Measurements from ENCODE around the gene ZNF550. TPM values are rescaled to one million over a fixed set of nuclear protein-coding genes. Genes with fewer than 3 reads are reported as not detected.
"Not testable (repeated sequence)": the region's sequence is repeated elsewhere in the genome, so short reads cannot be mapped to it uniquely, and the experiment has no call there.

ZNF550 gene
- total RNA-seq, 2 donors from 2014 or later = 3.7 to 4.5 TPM

DNA sequence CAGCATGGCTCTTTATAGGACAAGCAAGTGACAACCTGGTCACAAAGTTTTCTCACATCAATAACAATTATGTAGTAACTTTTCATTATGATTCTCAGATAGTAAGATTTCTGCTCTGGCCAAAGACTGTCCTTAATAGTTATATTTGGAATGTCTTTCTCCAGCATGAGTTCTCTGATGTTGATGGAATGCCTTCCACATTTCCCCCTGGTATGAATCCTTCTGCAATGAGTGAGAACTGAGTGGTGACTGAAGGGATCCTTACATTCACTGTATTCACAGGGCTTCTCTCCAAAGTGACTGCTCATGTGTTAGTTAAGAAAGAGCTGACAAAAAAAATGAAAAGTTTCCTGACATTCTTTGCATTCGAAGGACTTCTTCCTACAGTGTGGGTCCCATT, 13.2 kb downstream of the ZNF550 start:
- no peak for DNase-seq (ENCODE audit: low spot score)
- intact Hi-C loops (cut with DNase I) = no loop called here

DNA sequence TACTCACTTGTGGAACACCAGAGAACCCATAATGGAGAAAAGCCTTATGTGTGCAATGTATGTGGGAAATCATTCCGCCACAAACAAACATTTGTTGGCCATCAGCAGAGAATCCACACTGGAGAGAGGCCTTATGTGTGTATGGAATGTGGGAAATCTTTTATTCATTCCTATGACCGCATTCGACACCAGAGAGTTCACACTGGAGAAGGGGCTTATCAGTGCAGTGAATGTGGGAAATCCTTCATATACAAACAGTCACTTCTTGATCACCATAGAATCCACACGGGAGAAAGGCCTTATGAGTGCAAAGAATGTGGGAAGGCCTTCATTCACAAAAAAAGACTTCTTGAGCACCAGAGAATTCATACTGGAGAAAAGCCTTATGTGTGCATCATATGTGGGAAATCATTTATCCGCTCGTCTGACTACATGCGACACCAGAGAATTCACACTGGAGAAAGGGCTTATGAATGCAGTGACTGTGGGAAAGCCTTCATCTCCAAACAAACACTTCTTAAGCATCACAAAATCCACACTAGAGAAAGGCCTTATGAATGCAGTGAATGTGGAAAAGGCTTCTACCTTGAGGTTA, 21.6 kb downstream of the ZNF550 start:
- intact Hi-C loops (cut with DNase I) = no loop called here
- DNase-seq (ENCODE audit: low spot score) = no peak

DNA sequence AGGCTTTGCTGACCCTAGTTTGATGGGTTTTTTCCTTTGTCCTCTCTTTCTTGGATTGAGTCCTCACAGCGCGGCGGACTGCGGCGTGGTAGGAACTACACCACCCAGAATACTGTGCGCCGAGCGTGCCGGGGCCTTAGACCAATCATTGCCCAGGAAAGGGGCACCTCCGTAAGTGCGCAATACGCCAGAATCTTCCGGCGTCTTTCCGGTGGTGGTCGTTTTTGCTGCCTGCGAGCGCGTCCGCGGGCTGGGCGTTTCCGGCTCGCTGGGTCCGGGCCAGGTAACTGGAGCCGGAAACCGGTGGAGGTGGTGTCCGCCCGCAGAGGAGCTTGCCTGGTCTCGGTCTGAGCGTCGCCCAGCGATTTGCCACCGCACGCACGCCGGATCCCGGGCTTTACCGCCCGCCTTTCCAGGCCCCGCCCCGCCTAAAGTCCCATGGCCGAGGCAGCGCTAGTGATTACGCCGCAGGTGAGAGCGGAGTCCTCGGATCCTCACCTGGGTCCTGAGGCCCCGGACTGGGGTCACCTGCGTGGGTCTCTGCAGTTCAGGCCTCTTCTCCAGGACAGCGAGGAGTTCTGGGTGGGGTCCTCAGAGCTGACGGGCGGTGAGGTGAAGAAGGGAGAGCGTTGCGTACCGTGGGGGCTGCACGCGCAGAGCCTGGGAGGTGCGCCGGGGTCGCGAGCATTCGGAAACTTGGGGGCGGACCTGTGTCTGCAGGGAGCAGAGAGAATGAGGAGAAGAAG, 32.4 kb downstream of the ZNF550 start, which contains the start of gene ZNF549:
Gene ZNF549, plus strand, starts transcription at position 221 of the 746 bp plus-strand sequence. Its CDS starts 218 bp downstream, at position 439.
- intact Hi-C loops (cut with DNase I) = no loop called here
- peak; percentile 96 for DNase-seq (ENCODE audit: low spot score)

DNA sequence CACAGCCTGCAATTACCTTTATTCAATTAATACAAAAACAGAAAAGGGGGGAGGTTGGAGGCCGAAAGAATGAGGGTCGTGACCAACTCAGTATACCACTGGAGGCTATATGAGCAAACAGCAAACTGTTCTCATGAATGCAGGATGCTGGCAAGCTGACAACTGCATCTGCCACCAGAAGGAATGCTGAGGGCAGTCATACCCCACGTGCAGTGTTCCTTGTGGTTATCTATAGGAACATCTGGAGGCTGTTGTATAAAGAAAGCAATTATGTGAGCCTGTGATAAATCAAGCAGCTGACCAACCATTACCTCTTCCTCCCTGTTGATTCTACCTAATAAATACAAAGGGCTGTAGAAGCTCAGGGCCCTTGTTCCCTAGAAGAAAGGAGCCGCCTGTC, 41.6 kb downstream of the ZNF550 start:
- intact Hi-C loops (cut with DNase I); DNase-seq (ENCODE audit: low spot score): not testable (repeated sequence)

GRCh38 chr19:57515255-57515654, 44.4 kb downstream of the ZNF550 start:
- no peak for DNase-seq (ENCODE audit: low spot score)
- intact Hi-C loops (cut with DNase I) = no loop called here

- intact Hi-C loops (cut with DNase I) = no loop called here
- DNase-seq (ENCODE audit: low spot score) = no peak
These were observed 46.8 kb downstream of the ZNF550 start for GRCh38 chr19:57512845-57513244.

DNA sequence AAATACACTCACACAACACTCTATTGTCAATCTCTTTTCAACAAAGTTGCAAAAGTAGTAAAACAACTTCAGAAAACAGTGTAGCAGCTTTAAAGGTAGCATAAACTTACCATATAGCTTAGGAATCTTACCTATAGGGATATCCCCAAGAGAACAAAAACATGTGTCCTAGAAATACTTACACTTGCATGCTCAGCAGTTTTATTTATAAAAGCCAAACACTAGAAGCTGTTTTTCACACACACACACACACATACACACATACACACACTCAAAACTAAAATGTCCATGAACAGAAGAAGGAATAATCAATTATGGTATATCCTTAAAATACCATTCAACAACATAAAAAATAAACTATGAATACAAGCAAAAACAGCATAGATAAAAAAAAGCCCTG, 48.2 kb downstream of the ZNF550 start:
- no peak for DNase-seq (ENCODE audit: low spot score)
- intact Hi-C loops (cut with DNase I) = no loop called here

DNA sequence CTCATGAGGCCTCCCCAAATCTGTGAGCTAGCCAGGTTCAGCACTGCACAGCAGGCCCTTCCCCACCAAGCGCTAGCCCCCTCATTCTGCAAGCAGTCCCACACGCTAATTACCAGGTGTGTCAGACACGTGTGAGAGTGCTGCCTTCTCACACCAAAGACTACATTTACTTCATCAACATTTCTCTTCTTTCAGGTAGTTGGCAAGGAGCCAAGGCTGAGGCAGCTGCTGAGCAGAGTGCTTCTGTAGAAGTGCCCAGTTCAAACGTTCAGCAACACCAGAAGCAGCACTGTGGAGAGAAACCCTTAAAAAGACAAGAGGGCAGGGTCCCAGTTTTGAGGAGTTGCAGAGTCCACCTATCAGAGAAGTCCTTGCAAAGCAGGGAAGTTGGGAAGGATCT, 53.5 kb downstream of the ZNF550 start:
- intact Hi-C loops (cut with DNase I) = no loop called here
- no peak for DNase-seq (ENCODE audit: low spot score)

GRCh38 chr19:57500400-57500799, 59.3 kb downstream of the ZNF550 start:
- DNase-seq (ENCODE audit: low spot score); intact Hi-C loops (cut with DNase I): not testable (repeated sequence)

DNA sequence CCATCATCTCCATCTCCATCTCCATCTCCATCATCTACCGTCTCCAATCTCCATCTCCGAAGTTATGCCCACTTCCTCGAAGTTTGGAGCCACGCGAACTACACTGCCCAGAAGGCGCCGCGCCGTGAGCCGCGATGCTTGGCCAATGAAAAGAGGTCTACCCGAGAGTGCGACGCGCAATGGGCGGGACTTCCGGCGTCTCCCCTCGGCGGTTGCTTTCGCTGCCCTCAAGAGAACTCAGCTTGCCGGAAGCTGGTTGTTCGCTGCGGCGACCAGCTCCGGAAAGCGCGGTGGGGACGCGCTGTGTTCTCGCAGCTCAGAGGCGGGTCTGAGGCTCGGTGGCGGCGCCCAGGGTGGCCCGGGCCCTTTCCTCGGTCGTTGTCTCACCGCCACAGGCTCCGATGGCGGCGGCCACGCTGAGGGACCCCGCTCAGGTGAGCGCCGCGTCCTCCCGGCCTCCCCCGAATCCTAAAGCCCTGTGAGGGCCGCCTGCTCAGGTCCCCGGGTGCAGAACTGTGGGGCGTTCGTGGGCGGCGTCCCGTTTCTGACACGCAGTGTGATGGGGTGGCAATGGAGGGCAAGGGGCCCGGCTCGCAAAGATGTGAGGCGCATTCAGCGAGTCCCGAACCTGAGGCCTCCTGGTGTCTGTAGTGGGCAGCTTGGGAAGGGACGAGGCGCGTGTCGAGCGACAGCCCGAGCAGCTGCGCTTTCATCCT, 59.8 kb downstream of the ZNF550 start, which contains the start of gene ZNF773:
Gene ZNF773, plus strand, starts transcription at position 259 of the 716 bp plus-strand sequence. Its CDS starts 143 bp downstream, at position 402.
- intact Hi-C loops (cut with DNase I) = not testable (repeated sequence)
- DNase-seq (ENCODE audit: low spot score) = peak; percentile 99

DNA sequence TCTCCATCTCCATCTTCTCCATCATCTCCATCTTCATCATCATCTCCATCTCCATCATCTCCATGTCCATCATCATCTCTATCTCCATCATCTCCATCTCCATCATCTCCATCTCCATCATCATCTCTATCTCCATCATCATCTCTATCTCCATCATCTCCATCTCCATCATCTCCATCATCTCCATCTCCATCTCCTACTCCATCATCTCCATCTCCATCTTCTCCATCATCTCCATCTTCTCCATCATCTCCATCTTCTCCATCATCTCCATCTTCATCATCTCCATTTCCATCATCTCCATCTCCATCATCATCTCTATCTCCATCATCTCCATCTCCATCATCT, 60.4 kb downstream of the ZNF550 start:
- DNase-seq (ENCODE audit: low spot score); intact Hi-C loops (cut with DNase I): not testable (repeated sequence)

DNA sequence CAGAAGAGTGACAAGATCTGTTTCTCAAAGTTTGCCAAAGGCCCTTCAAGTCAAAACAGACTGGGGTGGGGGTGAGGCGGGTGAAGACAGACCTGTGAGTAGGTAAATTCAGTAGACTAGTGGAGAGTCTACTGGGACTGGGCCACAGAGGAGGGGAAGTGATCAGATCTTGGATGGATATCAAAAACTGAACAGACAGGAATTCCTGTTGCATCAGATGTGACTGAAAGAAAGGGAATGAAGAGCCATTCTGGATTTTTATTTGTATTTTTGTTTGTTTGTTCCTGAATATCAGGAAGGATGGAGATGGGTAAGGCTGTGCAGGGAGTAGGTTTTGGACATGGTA, 71.4 kb downstream of the ZNF550 start:
- DNase-seq (ENCODE audit: low spot score); intact Hi-C loops (cut with DNase I): not testable (repeated sequence)

GRCh38 chr19:57487477-57488298, 72.0 kb downstream of the ZNF550 start, which contains the start of gene ZNF419:
ZNF419 (plus strand) TSS chr19:57487750; CDS start chr19:57487951, 201 bp downstream.
- intact Hi-C loops (cut with DNase I) = not testable (repeated sequence)
- DNase-seq (ENCODE audit: low spot score) = peak; percentile 97

Other genes with a start within 250 kb of the ZNF550 start
- gene ZNF543, start 239.4 kb downstream of the ZNF550 start, total RNA-seq = 1 to 10 TPM; 5.0 to 6.8 TPM
- gene ZNF304, start 208.6 kb downstream of the ZNF550 start, total RNA-seq = 1 to 10 TPM; 8.3 to 9.4 TPM
- gene TRAPPC2B, start 196.3 kb downstream of the ZNF550 start, total RNA-seq = 1 to 10 TPM; 7.5 to 9.2 TPM
- gene ZNF547, start 196.3 kb downstream of the ZNF550 start, total RNA-seq = 1 to 10 TPM; 2.4 to 3.5 TPM
- 10 to 100 TPM; 16.4 to 18.7 TPM for gene ZNF548, start 170.0 kb downstream of the ZNF550 start, total RNA-seq
- gene ZNF17, start 148.7 kb downstream of the ZNF550 start, total RNA-seq = 10 to 100 TPM; 10.9 to 11.4 TPM
- gene ZNF749, start 124.5 kb downstream of the ZNF550 start, total RNA-seq = 10 to 100 TPM in 1 of 2 donors, 1 to 10 TPM in 1; 7.1 to 10.2 TPM
- gene VN1R1, start 102.7 kb downstream of the ZNF550 start, total RNA-seq = 1 to 10 TPM in 1 of 2 donors, under 1 TPM in 1; 0.88 to 1.2 TPM
- 1 to 10 TPM; 6.3 to 8.1 TPM for gene ZNF772, start 82.3 kb downstream of the ZNF550 start, total RNA-seq
- gene ZNF419, start 72.1 kb downstream of the ZNF550 start, total RNA-seq = 1 to 10 TPM; 8.2 to 8.3 TPM
- gene ZNF773, start 59.9 kb downstream of the ZNF550 start, total RNA-seq = 1 to 10 TPM; 5.7 to 7.2 TPM
- 1 to 10 TPM; 4.3 to 6.1 TPM for gene ZNF549, start 32.5 kb downstream of the ZNF550 start, total RNA-seq
- gene ZNF416, start 19.0 kb upstream of the ZNF550 start, total RNA-seq = 1 to 10 TPM; 3.9 to 5.3 TPM
- gene ZIK1, start 24.3 kb upstream of the ZNF550 start, total RNA-seq = 1 to 10 TPM; 4.5 to 5.0 TPM
- 1 to 10 TPM; 1.6 to 2.4 TPM for gene ZNF530, start 40.0 kb upstream of the ZNF550 start, total RNA-seq
- gene ZNF134, start 54.4 kb upstream of the ZNF550 start, total RNA-seq = 10 to 100 TPM; 14.9 to 18.0 TPM
- gene ZNF211, start 73.3 kb upstream of the ZNF550 start, total RNA-seq = 1 to 10 TPM; 6.9 to 8.0 TPM
- gene ZSCAN4, start 109.1 kb upstream of the ZNF550 start, total RNA-seq = under 1 TPM in 1 of 2 donors, not detected in 1; 0.10 TPM
- gene ZNF551, start 122.1 kb upstream of the ZNF550 start, total RNA-seq = 1 to 10 TPM; 4.8 to 7.7 TPM
- 1 to 10 TPM; 3.7 to 5.9 TPM for gene ZNF154, start 149.3 kb upstream of the ZNF550 start, total RNA-seq
- gene ZNF671, start 167.8 kb upstream of the ZNF550 start, total RNA-seq = 1 to 10 TPM; 5.5 to 6.5 TPM
- 10 to 100 TPM in 1 of 2 donors, 1 to 10 TPM in 1; 9.4 to 11.1 TPM for gene ZNF776, start 187.0 kb upstream of the ZNF550 start, total RNA-seq
- 10 to 100 TPM in 1 of 2 donors, 1 to 10 TPM in 1; 9.8 to 15.1 TPM for gene ZNF586, start 209.8 kb upstream of the ZNF550 start, total RNA-seq